NCI-H2196 treated with DMSO at 0.1 percent for 48 hours (cell line): ENCODE results near the gene CCL25.
"Not testable (repeated sequence)": the region's sequence is repeated elsewhere in the genome, so short reads cannot be mapped to it uniquely, and the experiment has no call there.

Experiments
- DNase-seq: peaks from one replicate; lab custom pipeline; 2025; ENCODE audit not compliant: unreplicated experiment; lab: John Stamatoyannopoulos, UW

Gene CCL25

GRCh38 chr19:8084152-8084551, 31.6 kb downstream of the CCL25 start:
- DNase-seq: no peak

- peak; percentile 30 for DNase-seq
These were observed 33.2 kb downstream of the CCL25 start for GRCh38 chr19:8085598-8086408.

GRCh38 chr19:8086849-8087248, 34.3 kb downstream of the CCL25 start:
- no peak for DNase-seq

DNA sequence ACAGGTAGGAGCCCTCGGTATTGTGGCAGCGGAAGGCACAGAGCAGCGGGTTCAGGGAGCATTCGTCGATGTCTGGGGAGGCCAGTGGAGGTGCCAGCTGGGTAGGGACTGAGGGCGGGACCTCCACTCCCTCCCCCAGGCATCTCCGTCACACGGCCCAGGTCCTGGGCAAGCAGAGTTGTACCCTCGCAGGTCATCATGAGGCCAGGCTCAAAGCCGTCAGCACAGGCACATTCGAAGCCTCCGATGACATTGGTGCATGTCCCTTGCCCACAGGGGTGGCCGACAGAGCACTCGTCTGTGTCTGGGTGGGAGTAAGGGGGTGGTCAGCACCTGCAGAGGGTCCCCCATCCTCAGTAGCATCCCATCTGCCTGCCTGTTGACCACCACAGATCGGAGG, 35.3 kb downstream of the CCL25 start:
- no peak for DNase-seq

DNA sequence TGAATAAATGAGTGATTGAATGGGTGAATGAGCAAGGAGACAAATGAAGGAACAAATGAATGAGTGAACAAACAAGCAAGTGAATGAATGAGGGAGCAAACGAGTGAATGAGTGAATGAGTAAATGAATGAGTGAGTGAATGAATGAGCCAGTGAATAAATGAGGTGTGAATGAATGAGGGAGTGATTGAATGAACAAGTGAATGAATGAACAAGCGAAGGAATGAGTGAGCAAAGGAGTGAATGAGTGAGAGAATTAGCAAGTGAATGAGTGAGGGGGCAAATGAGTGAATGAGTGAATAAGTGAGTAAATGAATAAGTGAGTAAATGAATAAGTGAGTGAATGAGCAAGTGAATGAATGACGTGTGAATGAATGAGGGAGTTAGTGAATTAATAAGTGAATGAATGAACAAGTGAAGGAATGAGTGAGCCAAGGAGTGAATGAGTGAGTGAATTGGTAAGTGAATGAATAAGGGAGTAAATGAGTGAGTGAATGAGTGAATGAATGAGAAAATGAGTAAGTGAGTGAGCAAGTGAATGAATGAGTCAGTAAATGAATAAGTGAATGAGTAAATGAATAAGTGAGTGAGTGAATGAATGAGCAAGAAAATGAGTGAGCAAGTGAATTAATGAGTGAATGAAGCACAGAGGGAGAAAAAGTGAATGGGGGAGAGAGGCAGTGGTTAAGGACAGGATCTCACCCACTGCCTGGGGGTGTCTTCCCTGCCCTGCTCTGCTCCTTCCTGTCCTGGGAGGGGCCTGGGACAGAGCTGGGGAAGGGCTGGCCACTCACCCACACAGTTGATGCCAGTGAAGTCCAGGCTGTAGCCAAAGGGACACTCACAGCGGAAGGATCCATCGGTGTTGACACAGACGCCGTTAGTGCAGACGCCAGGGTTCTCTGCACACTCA, 36.4 kb downstream of the CCL25 start:
- DNase-seq: no peak

GRCh38 chr19:8089664-8090601, 37.4 kb downstream of the CCL25 start:
- no peak for DNase-seq

DNA sequence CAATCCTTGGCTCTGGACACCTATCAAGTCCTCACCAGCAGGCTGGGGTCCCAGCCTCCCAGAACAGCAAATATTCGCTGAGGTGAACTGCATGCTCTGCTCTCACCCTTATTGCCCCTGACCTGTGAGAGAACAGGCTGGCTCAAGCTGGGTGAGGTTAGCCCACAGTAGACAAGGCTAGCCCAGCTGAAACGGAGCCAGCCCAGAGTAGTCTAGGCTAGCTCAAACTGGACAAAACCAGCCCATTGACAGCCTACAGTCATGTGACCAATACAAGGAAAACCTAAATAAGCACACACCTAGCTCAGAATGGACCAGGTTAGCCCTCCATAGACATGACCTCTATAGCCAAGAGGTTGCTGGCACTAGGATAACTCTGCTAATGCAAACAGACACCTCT, 38.4 kb downstream of the CCL25 start:
- DNase-seq: no peak

DNA sequence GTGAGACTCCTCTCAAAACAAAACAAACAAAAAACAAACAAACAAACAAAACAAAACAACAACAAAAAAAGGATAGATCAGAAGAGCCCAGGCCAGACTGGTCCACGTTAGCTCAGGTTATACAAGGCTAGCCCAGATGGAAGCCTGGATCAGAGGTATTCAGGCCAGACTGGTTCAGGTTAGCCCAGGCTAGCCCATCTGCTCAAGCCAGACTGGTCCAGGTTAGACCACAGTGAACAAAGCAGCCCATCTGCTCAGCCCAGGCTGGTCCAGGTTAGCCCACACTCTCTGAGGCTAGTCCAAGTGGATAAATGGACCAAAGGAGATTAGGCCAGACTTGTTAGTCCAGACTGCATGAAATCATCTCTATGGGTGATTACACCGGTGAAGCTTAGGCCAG, 41.2 kb downstream of the CCL25 start:
- DNase-seq: no peak

- DNase-seq: no peak
These were observed 41.8 kb downstream of the CCL25 start for GRCh38 chr19:8094336-8094735.

GRCh38 chr19:8095354-8095886, 42.9 kb downstream of the CCL25 start:
- DNase-seq: no peak

- no peak for DNase-seq
These were observed 43.5 kb downstream of the CCL25 start for GRCh38 chr19:8096071-8096470.

GRCh38 chr19:8097198-8097597, 44.6 kb downstream of the CCL25 start:
- no peak for DNase-seq

DNA sequence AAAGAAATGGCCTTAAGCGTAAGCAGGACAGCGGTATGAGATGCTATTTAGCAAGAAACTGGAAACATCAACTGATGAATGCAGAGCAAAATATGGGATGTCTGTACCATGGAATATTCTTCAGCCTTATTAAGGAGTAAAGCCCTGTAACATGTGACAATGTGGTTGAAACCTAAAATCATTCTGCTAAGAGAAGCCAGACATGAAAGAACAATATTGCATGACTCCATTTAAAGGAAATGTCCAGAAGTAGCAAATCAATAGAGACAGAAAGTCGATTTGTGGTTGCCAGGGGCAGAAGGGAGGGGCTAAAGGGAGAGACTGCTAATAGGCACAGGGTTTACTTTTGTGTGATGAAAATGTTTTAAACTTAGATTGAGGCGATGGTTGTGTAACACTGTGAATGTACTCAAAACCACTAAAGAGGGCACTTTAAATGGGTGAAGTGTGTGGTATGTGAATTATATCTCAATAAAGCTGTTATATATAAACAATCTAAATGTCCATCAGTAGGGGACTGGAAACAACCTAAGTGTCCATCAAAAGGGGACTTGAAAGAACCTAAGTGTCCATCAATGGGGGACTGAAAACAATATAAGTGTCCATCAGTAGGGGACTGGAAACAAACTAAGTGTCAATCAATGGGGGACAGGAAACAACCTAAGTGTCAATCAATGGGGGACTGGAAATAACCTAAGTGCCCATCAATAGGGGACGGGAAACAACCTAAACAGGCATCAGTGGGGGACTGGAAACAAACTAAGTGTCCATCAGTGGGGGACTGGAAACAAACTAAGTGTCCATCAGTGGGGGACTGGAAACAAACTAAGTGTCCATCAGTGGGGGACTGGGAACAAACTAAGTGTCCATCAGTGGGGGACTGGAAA, 45.4 kb downstream of the CCL25 start:
- no peak for DNase-seq

DNA sequence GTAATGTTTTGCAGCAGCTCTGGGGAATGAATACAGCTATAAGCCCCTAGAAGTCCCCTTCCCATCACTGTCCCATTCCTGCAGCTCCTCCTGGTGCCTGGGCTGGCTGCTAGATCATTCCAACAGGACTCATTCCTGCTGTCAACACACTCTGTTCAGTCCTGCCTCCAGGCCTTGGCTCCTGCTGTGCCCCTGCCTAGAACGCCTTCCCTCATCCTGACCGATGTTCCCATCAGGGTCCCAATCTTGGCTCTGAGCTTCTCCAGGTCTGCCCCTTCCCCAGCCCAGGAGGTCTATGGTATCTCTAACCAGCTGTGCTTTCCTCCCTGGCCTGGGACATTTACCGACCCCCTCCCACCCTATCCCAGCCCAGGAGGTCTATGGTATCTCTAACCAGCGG, 48.8 kb downstream of the CCL25 start:
- DNase-seq: no peak

GRCh38 chr19:8101910-8102309, 49.4 kb downstream of the CCL25 start:
- not testable (repeated sequence) for DNase-seq

GRCh38 chr19:8105471-8105870, 52.9 kb downstream of the CCL25 start:
- DNase-seq: no peak

DNA sequence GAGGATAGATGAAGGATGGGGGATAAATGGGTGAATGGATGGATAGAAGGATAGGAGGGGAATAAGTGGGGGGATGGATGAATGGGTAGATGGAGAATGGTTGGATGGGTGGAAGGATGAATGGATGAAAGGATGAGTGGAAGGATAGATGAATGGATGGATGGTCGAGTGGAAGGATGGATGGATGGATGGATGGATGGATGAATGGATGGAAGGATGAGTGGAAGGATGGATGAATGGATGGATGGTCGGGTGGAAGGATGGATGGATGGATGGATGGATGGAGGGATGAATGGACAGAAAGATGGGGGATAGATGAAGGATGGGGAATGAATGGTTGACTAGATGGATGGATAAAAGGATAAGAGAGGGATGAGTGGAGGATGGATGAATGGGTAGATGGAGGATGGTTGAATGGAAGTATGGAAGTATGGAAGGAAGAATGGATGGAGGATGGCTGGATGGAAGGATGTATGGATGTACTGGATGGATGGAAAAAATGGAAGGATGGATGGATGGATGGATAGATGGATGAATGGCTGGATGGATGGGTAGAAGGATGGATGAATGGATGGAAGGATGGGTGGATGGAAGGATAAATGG, 54.8 kb downstream of the CCL25 start:
- DNase-seq: no peak

DNA sequence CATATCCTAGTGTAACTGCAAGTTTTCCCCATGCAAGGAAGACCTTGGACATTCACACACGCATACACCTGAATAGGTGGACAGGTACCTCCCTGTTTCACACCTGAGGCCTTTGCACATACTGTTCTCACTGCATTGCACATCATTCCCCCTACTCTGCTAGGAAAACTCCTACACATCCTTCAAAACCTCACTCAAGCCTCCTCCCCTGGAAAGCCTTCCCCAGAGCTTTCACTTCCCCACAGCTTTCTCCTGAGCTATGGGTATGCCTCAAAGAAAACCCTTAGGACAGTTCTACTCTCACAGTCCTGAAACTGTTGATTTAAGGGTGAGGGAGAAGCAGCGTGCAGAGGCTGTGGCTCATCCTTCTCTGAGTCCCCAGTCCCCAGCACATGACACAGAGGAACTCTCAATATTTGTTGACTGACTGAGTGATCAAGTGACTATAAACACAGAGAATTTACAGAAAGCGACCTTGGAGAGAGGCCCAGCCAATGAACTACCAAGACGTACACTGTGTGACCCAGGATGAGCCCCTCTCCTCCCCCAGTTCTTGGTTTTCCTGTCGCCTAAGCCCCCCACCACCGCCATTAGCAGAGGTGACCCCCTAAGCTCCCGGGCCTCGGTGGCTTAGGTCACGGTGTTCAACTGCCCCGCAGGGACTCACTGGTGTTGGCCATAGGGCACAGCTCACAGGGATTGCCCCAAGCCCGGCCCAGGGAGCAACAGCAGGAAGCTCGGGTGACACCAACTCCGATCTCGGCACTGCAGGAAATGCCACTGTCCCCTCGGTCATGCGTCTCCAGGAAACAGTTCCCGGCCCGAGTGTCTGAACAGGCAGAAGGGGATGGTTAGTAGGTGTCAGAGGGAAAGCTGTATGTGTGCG, 56.2 kb downstream of the CCL25 start:
- DNase-seq: no peak
